Activated CD4-positive, alpha-beta memory T cell treated with anti-CD3 and anti-CD28 coated beads, Interleukin-2, amount 10 ng/mL, durations not matched to agents 7 days and 5 days (primary cell): ENCODE results near the gene CACNA1A. TPM values are rescaled to one million over a fixed set of nuclear protein-coding genes. Genes with fewer than 3 reads are reported as not detected.

Experiments used
- CTCF ChIA-PET: fragments of 350-600 bp; sonication (Branson Sonifier 250); formaldehyde crosslinking; loops from one replicate; lab custom pipeline; 2021; ENCODE audit warnings: antibody characterized with exemption, inconsistent platforms; lab: Charles Lee
- POLR2A ChIA-PET: fragments of 350-600 bp; sonication (Branson Sonifier 250); formaldehyde crosslinking; loops from one replicate; lab custom pipeline; 2021; ENCODE audit warnings: antibody characterized with exemption; lab: Charles Lee
- DNase-seq: peaks from one replicate; pipeline ENCODE4 v3.0.0-alpha.2; 2020
- H3K27ac Mint-ChIP-seq: one replicate; pipeline ENCODE4 v1.8.0; 2021; ENCODE audit warnings: mild to moderate bottlenecking, mixed read lengths
- H3K27me3 Mint-ChIP-seq: one replicate; pipeline ENCODE4 v1.8.0; 2021; ENCODE audit warnings: mixed read lengths
- H3K36me3 Mint-ChIP-seq: one replicate; pipeline ENCODE4 v1.8.0; 2021; ENCODE audit warnings: low read depth, mixed read lengths
- H3K4me1 Mint-ChIP-seq: one replicate; pipeline ENCODE4 v1.8.0; 2021; ENCODE audit warnings: mixed read lengths
- H3K4me3 Mint-ChIP-seq: one replicate; pipeline ENCODE4 v1.8.0; 2021; ENCODE audit warnings: mild to moderate bottlenecking, mixed read lengths
- H3K9me3 Mint-ChIP-seq: one replicate; pipeline ENCODE4 v1.8.0; 2021; ENCODE audit warnings: mixed read lengths
- total RNA-seq, 2 experiments: library from RNA; stranded (reverse); gene quantifications; one replicate each; pipeline ENCODE4 v1.2.3, GENCODE V29; 2021

CACNA1A gene
- total RNA-seq, 2 experiments from 2014 or later = 3.6 to 4.1 TPM

DNA sequence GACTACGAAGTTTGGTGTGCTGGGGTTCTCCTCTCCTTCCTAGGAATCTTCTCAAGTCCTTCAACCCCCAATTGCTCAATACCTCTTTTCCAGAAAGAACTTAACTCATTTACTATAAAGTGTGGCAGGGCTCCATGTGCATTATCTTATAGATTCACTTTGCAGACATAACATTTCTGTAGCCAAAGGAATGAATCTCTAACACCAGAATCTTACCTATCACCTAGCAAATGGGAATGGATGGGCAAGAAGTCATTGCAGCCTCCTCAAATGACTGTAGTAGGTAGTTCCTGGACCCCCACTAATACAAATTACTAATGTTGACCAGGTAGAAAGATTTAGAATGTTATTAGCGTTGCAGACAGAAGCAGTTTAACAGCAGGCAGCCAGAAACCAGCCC lies 5.7 kb upstream of the CACNA1A start:
- Mint-ChIP-seq H3K9me3 (no peaks in the 10 kb centered on the region), H3K36me3 (no peaks in the 10 kb centered on the region), H3K27ac (no peak overlapping the region), H3K27me3 (peaks cover 24% of the 10 kb centered on the region), H3K4me1 (no peaks in the 10 kb centered on the region), H3K4me3 (no peak overlapping the region)
- ChIA-PET POLR2A (no interaction called here), CTCF (no interaction called here)
- no peak for DNase-seq

DNA sequence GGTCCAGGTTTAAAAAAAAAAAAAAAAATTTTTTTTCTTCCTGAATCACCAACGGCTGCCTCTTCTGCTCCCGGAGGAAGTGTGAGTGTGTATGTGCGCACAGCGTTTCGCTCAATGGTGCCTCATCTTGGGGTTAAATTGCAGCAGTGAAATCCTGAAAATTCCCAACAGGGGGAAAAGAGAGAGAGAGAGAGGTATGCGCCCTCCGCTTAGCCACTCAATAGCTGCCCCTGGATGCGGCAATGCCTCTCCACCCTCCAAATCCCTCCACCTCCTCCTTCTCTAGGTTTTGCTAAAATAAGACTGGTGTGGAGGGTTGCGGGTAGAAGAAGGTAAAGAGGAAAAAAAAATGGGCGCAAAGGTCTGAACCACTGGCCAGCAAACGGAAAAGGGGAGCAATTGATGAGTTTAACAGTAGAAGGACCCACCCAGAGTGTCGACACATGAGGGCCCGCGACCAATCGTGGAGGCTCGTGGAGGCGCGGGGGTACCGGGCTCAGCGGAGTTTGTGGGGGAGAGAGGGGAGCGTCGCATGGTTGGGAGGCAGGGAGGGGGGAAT lies 853 bp upstream of the CACNA1A start:
- ChIA-PET CTCF (no interaction called here), POLR2A (no interaction called here)
- no peak overlapping the region for H3K27ac Mint-ChIP-seq
- no peak for DNase-seq
- H3K4me3 Mint-ChIP-seq = no peak overlapping the region
- H3K4me1 Mint-ChIP-seq = no peaks in the 10 kb centered on the region
- H3K9me3 Mint-ChIP-seq = no peaks in the 10 kb centered on the region
- H3K27me3 Mint-ChIP-seq = peaks cover 49% of the 10 kb centered on the region
- H3K36me3 Mint-ChIP-seq = no peaks in the 10 kb centered on the region

DNA sequence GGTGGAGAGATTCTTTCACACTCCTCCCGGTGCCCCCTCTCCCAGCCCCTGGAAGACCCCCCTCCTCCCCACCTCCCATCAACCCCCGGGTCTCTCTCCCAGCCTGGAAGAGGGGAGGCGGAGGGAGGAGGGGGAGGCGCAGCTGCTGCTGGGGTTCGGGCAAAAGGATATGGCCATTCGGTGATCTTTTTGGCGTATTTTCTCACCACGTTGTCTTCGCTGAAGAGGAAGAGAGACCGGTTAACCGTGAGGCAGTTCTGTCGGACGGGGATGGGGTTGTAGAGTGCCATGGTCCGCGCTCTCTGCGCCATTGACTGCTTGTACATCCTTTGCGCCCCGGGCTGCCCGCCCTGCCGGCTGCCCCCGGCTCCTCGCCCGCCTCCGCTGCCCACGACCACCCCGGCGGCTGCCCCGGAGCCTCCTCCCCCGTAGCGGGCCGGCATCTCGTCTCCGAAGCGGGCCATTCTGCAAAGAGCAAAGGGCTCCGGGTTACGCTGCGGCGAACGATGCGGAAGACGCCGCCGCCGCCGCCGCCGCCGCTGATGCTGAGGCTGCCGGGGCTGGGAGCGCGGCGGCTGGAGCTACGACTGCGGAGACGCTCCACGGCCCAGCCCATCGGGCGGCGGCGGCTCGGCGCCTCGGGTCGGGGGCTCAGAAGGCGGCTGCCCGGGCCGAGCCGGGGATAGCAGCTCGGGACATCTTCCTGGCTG lies 363 bp downstream of the CACNA1A start:
- Mint-ChIP-seq H3K4me1 (no peaks in the 10 kb centered on the region), H3K9me3 (no peaks in the 10 kb centered on the region), H3K27ac (no peak overlapping the region), H3K27me3 (peaks cover 49% of the 10 kb centered on the region), H3K36me3 (no peaks in the 10 kb centered on the region), H3K4me3 (no peak overlapping the region)
- DNase-seq = no peak
- CTCF ChIA-PET = no interaction called here
- POLR2A ChIA-PET = no interaction called here

DNA sequence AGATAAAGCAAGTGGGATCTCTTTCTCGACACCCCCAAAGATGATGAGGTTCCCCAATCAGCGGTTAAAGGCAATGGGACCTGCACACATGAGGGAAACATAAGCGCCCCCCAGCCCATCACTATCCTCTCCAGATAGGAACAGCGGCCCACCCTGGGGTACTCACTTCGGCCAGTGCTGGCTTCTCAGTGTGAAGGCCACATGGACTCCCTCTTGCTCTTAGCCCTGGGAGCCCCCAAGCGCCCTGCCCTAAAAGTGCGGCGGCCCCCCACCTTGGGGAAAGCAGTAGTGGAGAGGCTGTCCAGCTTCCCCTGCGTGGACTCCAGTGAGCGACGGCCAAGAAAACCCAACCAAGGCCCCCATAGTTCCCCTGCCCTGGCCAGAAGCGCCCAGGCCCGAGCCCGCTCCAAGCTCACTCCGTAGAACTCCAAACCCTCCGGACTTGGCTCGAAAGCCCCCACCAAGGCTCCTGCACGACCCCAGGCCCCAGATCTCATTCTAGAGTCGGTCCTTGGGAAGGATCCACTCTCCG lies 1.0 kb downstream of the CACNA1A start:
- peaks cover 49% of the 10 kb centered on the region for H3K27me3 Mint-ChIP-seq
- POLR2A ChIA-PET = no interaction called here
- H3K27ac Mint-ChIP-seq = no peak overlapping the region
- CTCF ChIA-PET = no interaction called here
- no peaks in the 10 kb centered on the region for H3K9me3 Mint-ChIP-seq
- no peaks in the 10 kb centered on the region for H3K4me1 Mint-ChIP-seq
- H3K36me3 Mint-ChIP-seq = no peaks in the 10 kb centered on the region
- no peak for DNase-seq
- no peak overlapping the region for H3K4me3 Mint-ChIP-seq

DNA sequence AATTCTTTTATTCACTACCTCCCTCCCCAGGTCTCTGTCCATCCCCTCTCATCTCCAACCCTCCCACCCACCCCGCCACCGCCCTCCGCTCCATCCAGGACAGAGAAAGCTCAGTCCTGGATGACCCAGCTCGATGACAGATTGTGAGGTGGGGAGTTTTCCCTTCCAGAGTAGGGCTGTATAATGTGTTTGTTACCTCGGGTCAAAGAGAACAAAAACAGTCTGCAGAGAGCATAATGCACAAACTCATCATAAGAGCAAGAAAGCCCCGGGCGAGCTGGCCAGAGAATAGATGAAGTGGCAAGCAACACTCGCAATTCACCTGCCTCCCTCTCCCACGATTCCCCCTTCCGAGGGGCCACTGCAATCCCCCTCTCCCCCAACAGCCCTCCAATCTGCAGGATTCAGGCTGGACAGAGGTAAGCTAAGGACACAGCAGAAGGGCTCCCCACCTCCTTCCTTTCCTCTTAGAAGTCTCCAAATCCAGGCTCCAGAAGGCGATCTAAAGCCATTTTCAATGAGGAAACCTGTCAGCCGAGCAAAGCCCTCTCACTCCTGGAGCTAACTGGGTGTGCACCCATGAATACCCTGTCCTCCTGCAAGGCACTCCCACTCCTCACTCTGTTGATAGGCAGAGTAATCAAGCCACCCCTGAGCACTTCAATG lies 2.6 kb downstream of the CACNA1A start:
- peaks cover 39% of the 10 kb centered on the region for H3K27me3 Mint-ChIP-seq
- no peaks in the 10 kb centered on the region for H3K36me3 Mint-ChIP-seq
- ChIA-PET POLR2A (no interaction called here), CTCF (no interaction called here)
- no peak for DNase-seq
- H3K4me3 Mint-ChIP-seq = no peak overlapping the region
- no peaks in the 10 kb centered on the region for H3K9me3 Mint-ChIP-seq
- H3K27ac Mint-ChIP-seq = no peak overlapping the region
- no peaks in the 10 kb centered on the region for H3K4me1 Mint-ChIP-seq

DNA sequence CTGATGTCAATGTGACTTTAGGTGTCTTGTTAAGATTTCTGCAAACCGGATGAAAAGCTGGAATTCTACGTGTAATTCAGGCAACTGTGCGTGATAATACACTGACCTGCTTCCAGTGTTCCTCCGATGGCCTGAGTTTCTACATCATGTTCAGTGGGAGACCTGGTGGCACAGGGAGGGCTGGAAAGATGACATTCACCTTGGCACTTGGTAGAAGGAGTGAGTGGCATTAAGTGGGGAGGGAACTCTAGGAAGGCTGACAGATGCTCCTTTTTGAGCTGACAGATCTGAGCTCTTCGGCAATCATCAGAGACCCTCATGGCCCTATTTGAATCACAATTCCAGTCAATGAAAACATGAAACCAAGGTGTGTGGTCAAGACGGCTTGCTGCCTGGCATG lies 4.0 kb downstream of the CACNA1A start:
- H3K4me1 Mint-ChIP-seq = no peaks in the 10 kb centered on the region
- ChIA-PET CTCF (no interaction called here), POLR2A (no interaction called here)
- H3K27ac Mint-ChIP-seq = no peak overlapping the region
- no peaks in the 10 kb centered on the region for H3K9me3 Mint-ChIP-seq
- peaks cover 28% of the 10 kb centered on the region for H3K27me3 Mint-ChIP-seq
- no peaks in the 10 kb centered on the region for H3K36me3 Mint-ChIP-seq
- H3K4me3 Mint-ChIP-seq = no peak overlapping the region
- no peak for DNase-seq

DNA sequence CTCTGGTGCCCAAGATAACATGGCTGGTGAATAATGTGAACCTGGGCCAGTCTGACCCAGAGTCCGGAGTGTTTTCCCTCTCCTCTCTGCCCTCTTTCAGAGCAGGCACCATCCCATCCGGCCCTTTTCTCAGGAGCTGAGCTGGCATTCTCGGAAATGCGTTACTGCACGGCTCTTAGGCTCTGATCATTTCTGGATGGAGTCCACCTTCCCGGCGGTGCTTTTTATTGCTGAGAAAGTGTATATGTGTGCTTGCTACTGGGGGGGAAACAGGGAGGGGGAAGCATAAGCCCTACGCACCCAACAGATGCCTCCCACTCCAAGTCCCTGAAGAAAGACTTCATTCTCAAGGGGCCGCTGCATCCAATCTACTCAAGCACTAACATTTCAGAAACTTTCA lies 6.6 kb downstream of the CACNA1A start:
- DNase-seq = no peak
- ChIA-PET POLR2A (no interaction called here), CTCF (no interaction called here)
- H3K36me3 Mint-ChIP-seq = no peaks in the 10 kb centered on the region
- H3K4me3 Mint-ChIP-seq = no peak overlapping the region
- no peaks in the 10 kb centered on the region for H3K9me3 Mint-ChIP-seq
- no peak overlapping the region for H3K27ac Mint-ChIP-seq
- peaks cover 15% of the 10 kb centered on the region for H3K27me3 Mint-ChIP-seq
- H3K4me1 Mint-ChIP-seq = no peaks in the 10 kb centered on the region

DNA sequence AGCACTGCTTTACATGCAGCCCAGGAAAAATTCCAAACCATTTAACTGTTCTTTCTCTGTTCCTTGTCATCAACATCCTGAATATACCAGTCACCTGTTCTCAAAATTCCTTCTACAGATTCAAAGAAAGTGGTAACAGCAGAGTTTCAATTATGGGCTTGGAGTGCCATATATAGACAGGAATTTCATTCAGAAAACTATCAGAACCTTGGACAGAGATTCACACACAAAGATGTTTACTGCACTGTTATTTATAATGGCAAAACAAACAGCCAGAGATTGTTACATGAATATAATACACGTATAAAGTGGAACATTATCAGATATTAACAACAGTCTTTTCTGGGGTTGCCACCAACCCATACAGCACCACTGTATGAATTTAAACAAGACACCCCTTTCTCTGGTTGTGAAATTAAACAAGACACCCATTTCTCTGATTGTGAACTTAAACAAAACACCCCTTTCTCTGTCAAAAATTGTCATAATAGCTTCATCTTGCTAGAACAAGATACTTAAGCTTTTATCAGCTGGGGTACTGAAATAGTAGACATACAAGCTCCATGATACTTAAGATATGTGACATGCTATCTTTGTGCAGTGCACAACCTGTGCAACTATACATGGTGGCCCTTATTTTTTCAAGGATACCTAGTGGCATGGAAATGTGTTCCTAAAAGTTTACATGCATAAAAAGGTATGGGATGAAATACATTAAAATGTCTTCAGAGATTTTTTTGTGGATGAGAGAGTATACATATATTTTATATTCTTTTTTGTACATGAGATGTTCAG lies 12.6 kb downstream of the CACNA1A start:
- Mint-ChIP-seq H3K4me3 (no peak overlapping the region), H3K4me1 (no peaks in the 10 kb centered on the region), H3K27me3 (no peaks in the 10 kb centered on the region), H3K9me3 (no peaks in the 10 kb centered on the region), H3K27ac (no peak overlapping the region), H3K36me3 (no peaks in the 10 kb centered on the region)
- DNase-seq = no peak
- ChIA-PET POLR2A (no interaction called here), CTCF (no interaction called here)

DNA sequence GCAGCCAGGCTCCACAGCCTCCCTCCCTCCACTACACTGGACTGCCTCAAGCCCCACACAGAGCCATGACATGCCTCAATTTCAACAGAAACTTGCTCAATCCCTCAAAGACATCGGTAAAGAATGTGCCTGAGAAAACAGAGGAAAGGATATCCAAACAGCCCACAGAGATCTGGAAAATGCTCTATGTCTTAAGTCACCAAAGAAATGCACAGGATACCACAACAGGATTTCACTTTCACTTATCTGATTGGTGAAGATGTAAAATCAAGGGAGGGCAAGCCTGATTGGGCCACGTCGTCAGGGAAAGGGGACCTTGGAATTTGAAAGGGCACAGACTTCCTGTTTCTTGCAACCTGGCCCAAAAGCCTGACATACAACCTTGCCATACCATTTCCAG lies 14.2 kb downstream of the CACNA1A start:
- no peak for DNase-seq
- Mint-ChIP-seq H3K4me3 (no peak overlapping the region), H3K4me1 (no peaks in the 10 kb centered on the region), H3K36me3 (no peaks in the 10 kb centered on the region), H3K27ac (no peak overlapping the region), H3K9me3 (no peaks in the 10 kb centered on the region), H3K27me3 (no peaks in the 10 kb centered on the region)
- POLR2A ChIA-PET = no interaction called here
- CTCF ChIA-PET = no interaction called here

DNA sequence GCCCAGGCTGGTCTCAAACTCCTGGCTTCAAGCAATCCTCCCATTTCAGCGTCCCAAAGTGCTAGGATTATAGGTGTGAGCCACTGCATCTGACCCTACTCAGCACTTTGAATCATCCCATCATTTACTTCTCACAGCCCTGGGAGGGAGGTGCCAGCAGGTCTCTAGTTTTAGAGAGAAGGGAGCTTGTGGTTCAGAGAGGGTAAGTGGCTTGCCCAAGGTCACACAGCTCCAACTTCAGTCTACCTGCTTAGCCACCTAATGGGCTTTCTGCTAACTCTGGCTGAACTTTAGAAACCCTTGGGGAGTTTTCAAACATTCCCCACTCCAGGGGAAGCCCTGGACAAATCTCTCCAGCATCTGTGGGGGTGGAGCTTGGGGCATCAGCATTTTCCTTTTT lies 18.3 kb downstream of the CACNA1A start:
- ChIA-PET CTCF (no interaction called here), POLR2A (no interaction called here)
- Mint-ChIP-seq H3K36me3 (no peaks in the 10 kb centered on the region), H3K4me3 (no peak overlapping the region), H3K27me3 (no peaks in the 10 kb centered on the region), H3K4me1 (no peaks in the 10 kb centered on the region), H3K9me3 (peaks cover 8% of the 10 kb centered on the region), H3K27ac (no peak overlapping the region)
- no peak for DNase-seq

DNA sequence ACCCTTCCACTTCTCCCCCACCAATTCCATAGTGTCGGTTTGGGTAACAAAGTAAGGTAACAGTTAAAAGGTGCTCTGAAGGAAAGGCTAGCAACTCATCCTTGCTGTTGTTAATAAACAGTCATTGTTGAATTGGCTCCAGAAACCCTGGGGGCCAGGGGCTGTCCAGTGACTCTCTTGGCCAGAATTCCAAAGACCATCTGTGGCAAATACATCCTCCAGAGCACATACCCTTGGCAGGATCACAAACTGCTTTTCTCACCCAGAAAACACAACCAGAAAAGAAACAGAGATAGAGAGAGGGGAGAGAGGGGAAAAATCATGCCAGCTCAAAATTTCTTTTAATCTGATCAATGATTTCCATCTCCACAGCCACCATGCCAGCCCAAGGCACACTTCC lies 22.1 kb downstream of the CACNA1A start:
- H3K36me3 Mint-ChIP-seq = no peaks in the 10 kb centered on the region
- CTCF ChIA-PET = no interaction called here

DNA sequence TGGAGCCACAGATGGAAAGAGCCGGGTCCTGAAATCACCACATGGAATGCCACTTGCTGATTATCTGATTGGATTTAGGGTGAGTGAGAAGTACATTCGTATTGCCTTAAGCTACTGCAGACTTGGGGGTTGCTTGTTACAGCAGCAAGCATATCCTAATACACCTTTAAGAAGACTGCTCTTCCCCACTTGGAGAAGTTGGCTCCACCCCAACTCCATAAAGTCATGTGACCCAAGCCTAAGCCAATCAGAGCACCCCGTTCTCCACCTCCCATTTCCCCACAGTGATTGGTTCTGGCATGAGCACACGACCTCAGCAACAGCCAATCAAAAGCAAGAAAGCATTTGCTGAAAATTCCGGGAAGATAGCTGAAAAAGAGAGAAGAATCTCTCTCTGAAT lies 23.1 kb downstream of the CACNA1A start:
- peaks cover 10% of the 10 kb centered on the region for H3K9me3 Mint-ChIP-seq
- DNase-seq = no peak
- CTCF ChIA-PET = interaction anchor here (0.6 kb wide), 1 partner anchor 47 kb away, joined by 3 read pairs; no protein-coding TSS in a partner anchor
- no peaks in the 10 kb centered on the region for H3K4me1 Mint-ChIP-seq
- no peak overlapping the region for H3K27ac Mint-ChIP-seq
- POLR2A ChIA-PET = interaction anchor here (0.7 kb wide), 1 partner anchor 93 kb away, joined by 3 read pairs; no protein-coding TSS in a partner anchor
- no peak overlapping the region for H3K4me3 Mint-ChIP-seq
- H3K36me3 Mint-ChIP-seq = no peaks in the 10 kb centered on the region
- H3K27me3 Mint-ChIP-seq = no peaks in the 10 kb centered on the region

More for the DNA sequence above, 22.1 kb downstream of the CACNA1A start:
- peaks cover 10% of the 10 kb centered on the region for H3K9me3 Mint-ChIP-seq
- no peak overlapping the region for H3K4me3 Mint-ChIP-seq
- H3K27ac Mint-ChIP-seq = no peak overlapping the region
- POLR2A ChIA-PET = no interaction called here
- no peaks in the 10 kb centered on the region for H3K4me1 Mint-ChIP-seq
- no peak for DNase-seq
- no peaks in the 10 kb centered on the region for H3K27me3 Mint-ChIP-seq

DNA sequence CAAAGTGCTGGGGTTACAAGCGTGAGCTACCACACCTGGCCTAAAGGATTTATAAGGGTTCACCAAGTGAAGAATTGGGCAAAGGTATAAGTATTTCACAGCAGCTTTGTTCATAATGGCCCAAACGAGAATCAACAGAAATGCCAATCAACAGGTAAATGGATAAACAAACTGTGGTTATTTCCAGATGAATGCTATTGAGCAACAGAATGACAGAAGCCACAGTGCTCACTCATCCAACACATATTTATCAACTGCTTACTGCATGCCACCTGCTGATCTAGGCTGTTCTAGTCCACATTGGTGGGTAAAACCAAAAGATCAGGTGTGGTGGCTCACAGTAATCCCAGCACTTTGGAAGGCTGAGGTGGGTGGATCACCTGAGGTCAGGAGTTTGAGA lies 27.7 kb downstream of the CACNA1A start:
- peaks cover 5% of the 10 kb centered on the region for H3K36me3 Mint-ChIP-seq
- H3K27ac Mint-ChIP-seq = no peak overlapping the region
- POLR2A ChIA-PET = no interaction called here

More for the DNA sequence above, 27.7 kb downstream of the CACNA1A start:
- H3K4me3 Mint-ChIP-seq = no peak overlapping the region
- DNase-seq = no peak
- peaks cover 38% of the 10 kb centered on the region for H3K9me3 Mint-ChIP-seq
- no peaks in the 10 kb centered on the region for H3K4me1 Mint-ChIP-seq
- no peaks in the 10 kb centered on the region for H3K27me3 Mint-ChIP-seq
- CTCF ChIA-PET = no interaction called here
